ENCODE measurements around the gene BCAT1.
"Not testable (repeated sequence)": the region's sequence is repeated elsewhere in the genome, so short reads cannot be mapped to it uniquely, and the experiment has no call there.

Gene BCAT1

GRCh38 chr12:24956351-24956750 is 7.5 kb upstream of the BCAT1 start:
- not testable (repeated sequence) for DNase-seq

- DNase-seq: no peak
Measured at GRCh38 chr12:24955853-24956252, 7.0 kb upstream of the BCAT1 start.

- no peak for DNase-seq
Measured at GRCh38 chr12:24955389-24955788, 6.5 kb upstream of the BCAT1 start.

- DNase-seq: no peak
Measured at GRCh38 chr12:24954261-24954660, 5.4 kb upstream of the BCAT1 start.

GRCh38 chr12:24952389-24952788 is 3.5 kb upstream of the BCAT1 start:
- DNase-seq: no peak

GRCh38 chr12:24950231-24950834 is 1.4 kb upstream of the BCAT1 start:
- no peak for DNase-seq

GRCh38 chr12:24948420-24948756 is 513 bp downstream of the BCAT1 start:
- no peak for DNase-seq

- DNase-seq: no peak
Measured at GRCh38 chr12:24947541-24948419, 1.1 kb downstream of the BCAT1 start.

GRCh38 chr12:24945845-24946244 is 3.1 kb downstream of the BCAT1 start:
- no peak for DNase-seq

- DNase-seq: no peak
Measured at GRCh38 chr12:24945039-24945438, 3.9 kb downstream of the BCAT1 start.

GRCh38 chr12:24944601-24944975 is 4.3 kb downstream of the BCAT1 start:
- DNase-seq: no peak

- DNase-seq: no peak
Measured at GRCh38 chr12:24943947-24944600, 4.8 kb downstream of the BCAT1 start.

- DNase-seq: no peak
Measured at GRCh38 chr12:24940157-24940556, 8.7 kb downstream of the BCAT1 start.

GRCh38 chr12:24939551-24939950 is 9.3 kb downstream of the BCAT1 start:
- not testable (repeated sequence) for DNase-seq

- DNase-seq: no peak
Measured at GRCh38 chr12:24938341-24938740, 10.6 kb downstream of the BCAT1 start.

- no peak for DNase-seq
Measured at GRCh38 chr12:24937553-24938244, 11.2 kb downstream of the BCAT1 start.

GRCh38 chr12:24933694-24934407 is 15.1 kb downstream of the BCAT1 start:
- no peak for DNase-seq

GRCh38 chr12:24931666-24932405 is 17.1 kb downstream of the BCAT1 start:
- no peak for DNase-seq

- DNase-seq: no peak
Measured at GRCh38 chr12:24929953-24930352, 18.9 kb downstream of the BCAT1 start.

GRCh38 chr12:24928533-24929306 is 20.2 kb downstream of the BCAT1 start:
- not testable (repeated sequence) for DNase-seq

GRCh38 chr12:24928131-24928530 is 20.8 kb downstream of the BCAT1 start:
- no peak for DNase-seq

Data from SW 1271 (cell line).